GM13977 (cell line): Measurements from ENCODE around the gene SMOC2.
"Not testable (repeated sequence)": the region's sequence is repeated elsewhere in the genome, so short reads cannot be mapped to it uniquely, and the experiment has no call there.

Source experiments
- DNase-seq: peaks from one replicate; pipeline ENCODE4 v3.0.0; 2012; ENCODE audit warnings: low spot score
- CTCF ChIP-seq: IDR thresholded peaks from 2 replicates; pipeline ENCODE4 v1.5.1; 2012; ENCODE audit warnings: mild to moderate bottlenecking, control low read depth; ENCODE audit not compliant: insufficient read depth; ENCODE audit errors: extremely low read depth, missing control alignments
- in situ Hi-C: fragments of 300-500 bp; cut with MboI; formaldehyde crosslinking; loops from one replicate; pipeline ENCODE4 v1.12.0; 2022; ENCODE audit warnings: low sequenced_read_pairs, low pct_unique_long_range_greater_than_20kb, mixed read lengths, inconsistent platforms; ENCODE audit not compliant: unreplicated experiment

Gene SMOC2

DNA sequence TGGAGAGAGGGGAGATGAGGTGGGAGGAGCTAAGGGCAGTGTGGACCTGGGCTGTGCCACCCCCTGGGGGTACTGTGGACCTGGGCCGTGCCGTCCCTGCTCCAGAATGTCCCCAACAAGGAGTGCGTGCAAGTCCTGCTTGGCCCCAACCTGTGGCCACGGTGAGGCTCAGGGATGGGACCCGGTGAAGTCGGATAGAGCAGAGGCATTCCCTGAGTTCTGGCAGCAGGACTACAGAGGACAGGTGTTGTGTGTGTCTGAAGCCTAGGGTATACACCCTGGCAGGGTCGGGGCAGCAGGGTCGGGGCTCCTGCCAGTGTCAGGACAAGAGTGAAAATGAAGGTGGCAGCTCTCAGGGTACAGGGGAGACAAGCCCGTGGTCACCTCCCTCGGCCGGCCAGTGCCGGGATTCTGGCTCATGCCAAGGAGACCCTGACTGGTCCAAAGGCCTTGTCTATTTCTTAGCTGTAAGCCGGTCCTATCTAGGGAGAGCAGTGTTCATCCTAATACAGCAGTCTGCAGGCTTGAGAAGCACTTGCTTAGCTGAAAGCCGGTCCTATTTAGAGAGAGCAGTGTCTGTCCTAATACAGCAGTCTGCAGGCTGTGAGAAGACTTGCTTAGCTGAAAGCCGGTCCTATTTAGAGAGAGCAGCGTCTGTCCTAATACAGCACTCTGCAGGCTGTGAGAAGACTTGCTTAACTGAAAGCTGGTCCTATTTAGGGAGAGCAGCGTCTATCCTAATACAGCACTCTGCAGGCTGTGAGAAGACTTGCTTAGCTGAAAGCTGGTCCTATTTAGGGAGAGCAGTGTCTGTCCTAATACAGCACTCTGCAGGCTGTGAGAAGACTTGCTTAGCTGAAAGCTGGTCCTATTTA lies 95.9 kb downstream of the SMOC2 start:
- no peak for DNase-seq
- TF ChIP-seq CTCF = no peak
- in situ Hi-C loops = no loop called here

GRCh38 chr6:168537540-168537884 lies 96.5 kb downstream of the SMOC2 start:
- DNase-seq = no peak
- in situ Hi-C loops = no loop called here
- TF ChIP-seq CTCF = no peak

DNA sequence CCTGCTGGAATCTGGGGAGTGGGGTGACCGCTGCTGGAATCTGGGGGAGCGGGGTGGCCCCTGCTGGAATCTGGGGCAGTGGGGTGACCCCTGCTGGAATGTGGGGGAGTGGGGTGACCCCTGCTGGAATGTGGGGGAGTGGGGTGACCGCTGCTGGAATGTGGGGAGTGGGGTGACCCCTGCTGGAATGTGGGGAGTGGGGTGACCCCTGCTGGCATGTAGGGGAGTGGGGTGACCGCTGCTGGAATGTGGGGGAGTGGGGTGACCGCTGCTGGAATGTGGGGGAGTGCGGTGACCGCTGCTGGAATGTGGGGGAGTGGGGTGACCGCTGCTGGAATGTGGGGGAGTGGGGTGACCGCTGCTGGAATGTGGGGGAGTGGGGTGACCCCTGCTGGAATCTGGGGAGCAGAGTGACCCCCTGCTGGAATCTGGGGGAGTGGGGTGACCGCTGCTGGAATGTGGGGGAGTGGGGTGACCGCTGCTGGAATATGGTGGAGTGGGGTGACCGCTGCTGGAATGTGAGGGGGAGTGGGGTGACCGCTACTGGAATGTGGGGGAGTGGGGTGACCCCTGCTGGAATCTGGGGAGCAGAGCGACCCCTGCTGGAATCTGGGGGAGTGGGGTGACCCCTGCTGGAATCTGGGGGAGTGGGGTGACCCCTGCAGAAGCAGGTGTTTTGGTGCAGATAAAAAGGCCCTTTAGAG lies 97.4 kb downstream of the SMOC2 start:
- DNase-seq = not testable (repeated sequence)

GRCh38 chr6:168538892-168539811 lies 98.2 kb downstream of the SMOC2 start:
- in situ Hi-C loops = no loop called here
- TF ChIP-seq CTCF = no peak
- DNase-seq = no peak

More for the DNA sequence above, 97.4 kb downstream of the SMOC2 start:
- in situ Hi-C loops = not testable (repeated sequence)

DNA sequence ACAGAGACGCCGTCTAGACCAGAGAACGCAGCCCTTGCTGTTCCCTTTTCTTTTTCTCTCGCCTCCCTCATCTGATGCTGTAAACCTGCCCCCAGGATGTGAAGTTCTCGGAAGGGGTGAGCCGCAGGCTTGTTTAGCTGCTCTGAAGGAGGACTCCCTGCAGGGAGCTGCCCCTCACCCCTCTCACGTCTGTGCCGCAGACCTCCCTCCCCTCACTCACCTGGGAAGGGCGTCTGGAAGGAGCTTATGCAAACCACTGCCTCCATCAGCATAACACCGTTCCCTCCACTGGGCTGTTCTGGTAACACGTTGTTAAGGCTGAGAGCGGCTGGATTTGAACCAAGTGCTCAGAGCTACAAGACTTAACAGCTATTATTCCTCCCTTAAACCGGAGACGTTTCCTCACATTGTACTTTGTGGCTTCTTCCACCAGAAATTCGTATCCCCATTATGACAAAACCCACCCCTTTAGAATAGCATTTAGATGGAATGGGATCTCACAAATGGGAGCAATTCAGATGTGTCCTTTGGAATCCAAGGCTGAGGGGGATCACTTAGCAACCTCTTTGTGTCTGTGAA lies 99.8 kb downstream of the SMOC2 start:
- TF ChIP-seq CTCF = no peak
- no peak for DNase-seq
- in situ Hi-C loops = no loop called here

DNA sequence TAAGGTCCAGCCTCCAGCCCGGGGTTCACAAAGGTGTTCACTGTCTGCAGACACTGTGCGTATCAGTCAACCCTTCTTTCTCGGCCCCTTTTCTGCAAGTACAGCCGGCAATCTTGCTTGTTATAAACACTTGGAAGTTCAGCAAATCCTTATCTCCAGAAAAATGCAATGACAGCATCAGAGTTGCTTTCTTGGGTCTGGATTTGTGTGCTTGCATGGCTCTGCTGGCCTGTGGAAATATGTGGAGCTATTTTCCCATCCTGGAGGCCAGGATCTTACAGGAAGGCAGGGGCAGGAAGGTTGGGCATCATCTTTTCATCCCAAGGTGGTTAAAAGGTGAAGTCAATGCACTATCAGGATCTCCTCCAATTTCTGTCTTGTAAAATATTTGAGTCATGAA lies 100.3 kb downstream of the SMOC2 start:
- DNase-seq = no peak
- in situ Hi-C loops = no loop called here
- TF ChIP-seq CTCF = no peak
